ENCODE results near the gene ANXA6.

The ANXA6 gene

GRCh38 chr5:151086192-151086869, 71.2 kb downstream of the ANXA6 start:
- no peak for TF ChIP-seq GATA3 (IDR thresholded peaks at IDR 0.05; ENCODE audit: low read depth, low read length)
- no peak for TF ChIP-seq GATA2 (IDR thresholded peaks at IDR 0.05; ENCODE audit: low read depth, low read length)

GRCh38 chr5:151085517-151086041, 72.0 kb downstream of the ANXA6 start:
- TF ChIP-seq GATA2 (IDR thresholded peaks at IDR 0.05; ENCODE audit: low read depth, low read length) = no peak
- no peak for TF ChIP-seq GATA3 (IDR thresholded peaks at IDR 0.05; ENCODE audit: low read depth, low read length)

- TF ChIP-seq GATA3 (IDR thresholded peaks at IDR 0.05; ENCODE audit: low read depth, low read length) (no peak), GATA2 (IDR thresholded peaks at IDR 0.05; ENCODE audit: low read depth, low read length) (no peak)
Measured at GRCh38 chr5:151084363-151084762, 73.2 kb downstream of the ANXA6 start.

- TF ChIP-seq GATA2 (IDR thresholded peaks at IDR 0.05; ENCODE audit: low read depth, low read length) (no peak), GATA3 (IDR thresholded peaks at IDR 0.05; ENCODE audit: low read depth, low read length) (no peak)
Measured at GRCh38 chr5:151083081-151083676, 74.4 kb downstream of the ANXA6 start.

GRCh38 chr5:151082282-151082902, 75.2 kb downstream of the ANXA6 start:
- no peak for TF ChIP-seq GATA2 (IDR thresholded peaks at IDR 0.05; ENCODE audit: low read depth, low read length)
- TF ChIP-seq GATA3 (IDR thresholded peaks at IDR 0.05; ENCODE audit: low read depth, low read length) = no peak

GRCh38 chr5:151081431-151082281, 75.9 kb downstream of the ANXA6 start:
- TF ChIP-seq GATA3 (IDR thresholded peaks at IDR 0.05; ENCODE audit: low read depth, low read length) (no peak), GATA2 (IDR thresholded peaks at IDR 0.05; ENCODE audit: low read depth, low read length) (no peak)

GRCh38 chr5:151080613-151081430, 76.8 kb downstream of the ANXA6 start, which contains the start of gene TNIP1:
Gene TNIP1 (minus strand): TSS chr5:151081034. CDS start chr5:151065095, 15,939 bp downstream.
- TF ChIP-seq GATA2 (IDR thresholded peaks at IDR 0.05; ENCODE audit: low read depth, low read length) = no peak
- TF ChIP-seq GATA3 (IDR thresholded peaks at IDR 0.05; ENCODE audit: low read depth, low read length) = no peak

- TF ChIP-seq GATA2 (IDR thresholded peaks at IDR 0.05; ENCODE audit: low read depth, low read length) = no peak
- no peak for TF ChIP-seq GATA3 (IDR thresholded peaks at IDR 0.05; ENCODE audit: low read depth, low read length)
Measured at GRCh38 chr5:151079838-151080612, 77.6 kb downstream of the ANXA6 start.

GRCh38 chr5:151078490-151079262, 78.9 kb downstream of the ANXA6 start:
- TF ChIP-seq GATA2 (IDR thresholded peaks at IDR 0.05; ENCODE audit: low read depth, low read length) (no peak), GATA3 (IDR thresholded peaks at IDR 0.05; ENCODE audit: low read depth, low read length) (no peak)

GRCh38 chr5:151077967-151078366, 79.6 kb downstream of the ANXA6 start:
- TF ChIP-seq GATA3 (IDR thresholded peaks at IDR 0.05; ENCODE audit: low read depth, low read length) (no peak), GATA2 (IDR thresholded peaks at IDR 0.05; ENCODE audit: low read depth, low read length) (no peak)

- TF ChIP-seq GATA2 (IDR thresholded peaks at IDR 0.05; ENCODE audit: low read depth, low read length) (no peak), GATA3 (IDR thresholded peaks at IDR 0.05; ENCODE audit: low read depth, low read length) (no peak)
Measured at GRCh38 chr5:151077419-151077818, 80.2 kb downstream of the ANXA6 start.

- TF ChIP-seq GATA2 (IDR thresholded peaks at IDR 0.05; ENCODE audit: low read depth, low read length) = no peak
- no peak for TF ChIP-seq GATA3 (IDR thresholded peaks at IDR 0.05; ENCODE audit: low read depth, low read length)
Measured at GRCh38 chr5:151076616-151077015, 81.0 kb downstream of the ANXA6 start.
